RWPE2 (cell line): ENCODE measurements around the gene PLPPR1.

Experiments
- ATAC-seq: fragments of 200-7000 bp; cut with Tn5 transposase; 3 replicates; pipeline ENCODE4 v1.9.1; 2021; ENCODE audit warnings: low read depth
- DNase-seq: peaks from one replicate; pipeline ENCODE4 v3.0.0-alpha.2; 2020; ENCODE audit warnings: low spot score
- H3K27ac ChIP-seq: fragments of 450-650 bp; 2 replicates; pipeline ENCODE4 v1.5.1; 2017; ENCODE audit warnings: mild to moderate bottlenecking; ENCODE audit not compliant: poor library complexity, severe bottlenecking
- H3K27me3 ChIP-seq: fragments of 250-450 bp; sonication (Bioruptor Pico); 2 replicates; pipeline ENCODE4 v1.5.1; 2021; ENCODE audit warnings: mild to moderate bottlenecking, moderate library complexity; ENCODE audit not compliant: insufficient read depth, poor library complexity, severe bottlenecking
- H3K36me3 ChIP-seq: fragments of 250-450 bp; sonication (Bioruptor Pico); 2 replicates; pipeline ENCODE4 v1.5.1; 2020; ENCODE audit warnings: low read depth, mild to moderate bottlenecking, moderate library complexity
- H3K4me1 ChIP-seq: fragments of 250-450 bp; sonication (Bioruptor Pico); 2 replicates; pipeline ENCODE4 v1.5.1; 2021; ENCODE audit warnings: mild to moderate bottlenecking, moderate library complexity; ENCODE audit not compliant: insufficient read depth, poor library complexity, severe bottlenecking
- H3K4me3 ChIP-seq: fragments of 250-450 bp; sonication (Bioruptor Pico); 2 replicates; pipeline ENCODE4 v1.5.1; 2021; ENCODE audit warnings: mild to moderate bottlenecking, moderate library complexity; ENCODE audit not compliant: severe bottlenecking
- H3K9me3 ChIP-seq: fragments of 250-450 bp; sonication (Bioruptor Pico); 2 replicates; pipeline ENCODE4 v1.5.1; 2021; ENCODE audit warnings: mild to moderate bottlenecking, moderate library complexity; ENCODE audit not compliant: severe bottlenecking
- CTCF ChIP-seq: fragments of 450-650 bp; IDR thresholded peaks from one replicate; pipeline ENCODE4 v1.5.1; 2017; ENCODE audit warnings: mild to moderate bottlenecking, moderate library complexity; ENCODE audit not compliant: poor library complexity, severe bottlenecking

PLPPR1 gene

DNA sequence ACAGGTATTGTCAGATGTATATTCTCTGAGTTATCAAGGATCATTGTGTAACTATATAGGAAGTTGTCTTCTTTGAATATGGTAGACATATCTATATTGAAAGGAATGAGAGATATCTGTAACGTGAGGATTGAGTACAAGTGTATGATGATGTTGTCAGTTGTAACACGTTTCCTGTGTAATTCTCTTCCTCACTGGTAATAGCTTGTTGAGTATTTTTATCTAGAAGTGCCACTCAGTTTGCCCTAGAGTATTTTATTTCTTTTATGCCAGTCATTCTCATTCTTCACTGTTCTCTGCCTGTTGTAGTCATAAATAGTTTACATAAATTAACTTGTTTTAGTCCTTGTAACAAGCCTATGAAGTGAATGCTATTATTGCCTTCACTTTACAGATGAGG is 184.1 kb downstream of the PLPPR1 start:
- H3K9me3 ChIP-seq, result no peaks in the 10 kb centered on the region
- no peaks in the 10 kb centered on the region for H3K4me1 ChIP-seq
- no peak for TF ChIP-seq CTCF
- no peaks in the 10 kb centered on the region for H3K27me3 ChIP-seq
- H3K4me3 ChIP-seq, result no peak overlapping the region
- no peaks in the 10 kb centered on the region for H3K36me3 ChIP-seq
- no peak for ATAC-seq
- H3K27ac ChIP-seq, result no peak overlapping the region
- DNase-seq, result no peak

DNA sequence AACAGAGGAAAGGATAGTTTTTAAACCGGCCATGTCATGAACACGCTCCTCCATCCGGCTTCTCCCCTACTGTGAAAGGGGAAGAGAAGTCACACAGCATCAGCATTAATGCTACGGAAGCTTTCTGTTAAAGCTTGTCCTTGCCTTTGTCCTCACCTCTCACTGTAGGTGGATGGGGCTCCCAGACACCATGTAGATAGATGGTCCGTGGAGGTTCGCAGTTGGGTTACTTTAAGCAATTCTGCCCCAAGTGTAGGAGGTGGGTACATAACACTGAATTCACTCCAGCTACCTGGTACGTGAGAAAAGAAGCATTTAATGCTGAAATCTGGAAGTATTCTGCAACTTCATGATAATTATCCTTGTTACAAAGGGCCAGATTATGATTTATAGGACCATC is 190.5 kb downstream of the PLPPR1 start:
- Histone ChIP-seq H3K27ac (no peak overlapping the region), H3K9me3 (no peaks in the 10 kb centered on the region), H3K27me3 (no peaks in the 10 kb centered on the region), H3K4me3 (no peak overlapping the region), H3K4me1 (no peaks in the 10 kb centered on the region), H3K36me3 (no peaks in the 10 kb centered on the region)
- TF ChIP-seq CTCF, result no peak
- ATAC-seq, result no peak
- no peak for DNase-seq

DNA sequence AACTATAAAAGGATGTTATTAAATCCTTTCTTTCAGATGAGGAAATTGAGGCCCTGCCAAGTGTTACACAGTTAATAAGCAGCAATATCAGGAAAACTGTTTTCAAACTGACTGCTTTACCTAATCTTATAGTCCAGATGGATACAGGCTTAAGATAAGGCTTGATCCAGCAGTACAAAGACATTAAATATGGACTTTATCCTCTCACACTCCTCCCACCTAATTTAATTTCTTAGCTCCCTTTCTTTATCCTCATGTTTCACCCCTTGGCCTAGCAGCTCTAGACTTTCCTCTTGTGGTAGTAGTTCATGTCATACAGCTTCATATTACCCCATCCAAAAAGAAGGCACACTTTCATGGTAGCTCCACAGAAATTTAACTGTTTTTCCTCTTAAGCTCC is 191.8 kb downstream of the PLPPR1 start:
- DNase-seq (no peak), ATAC-seq (no peak)
- Histone ChIP-seq H3K36me3 (no peaks in the 10 kb centered on the region), H3K4me3 (no peak overlapping the region), H3K27me3 (no peaks in the 10 kb centered on the region), H3K27ac (no peak overlapping the region), H3K9me3 (no peaks in the 10 kb centered on the region), H3K4me1 (no peaks in the 10 kb centered on the region)
- TF ChIP-seq CTCF, result no peak

DNA sequence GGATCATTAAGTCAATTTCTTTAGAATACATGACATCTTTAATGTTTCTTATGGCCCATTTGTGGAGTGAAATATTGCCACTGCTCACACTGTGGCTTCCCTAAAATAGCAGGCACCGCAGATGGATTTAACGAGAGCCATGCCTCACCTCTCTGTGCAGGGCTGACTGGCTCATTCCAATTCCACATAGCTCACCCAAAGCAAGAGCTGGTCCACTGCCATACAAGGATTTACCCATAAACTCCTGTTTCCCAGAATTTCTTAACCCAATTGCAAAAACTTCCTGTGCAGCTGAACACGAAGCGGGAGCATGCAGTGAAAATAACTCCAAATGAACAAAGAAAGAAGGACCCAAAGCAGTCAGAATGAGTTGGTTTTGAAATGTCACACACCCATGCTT is 196.7 kb downstream of the PLPPR1 start:
- no peak for TF ChIP-seq CTCF
- no peak for ATAC-seq

DNA sequence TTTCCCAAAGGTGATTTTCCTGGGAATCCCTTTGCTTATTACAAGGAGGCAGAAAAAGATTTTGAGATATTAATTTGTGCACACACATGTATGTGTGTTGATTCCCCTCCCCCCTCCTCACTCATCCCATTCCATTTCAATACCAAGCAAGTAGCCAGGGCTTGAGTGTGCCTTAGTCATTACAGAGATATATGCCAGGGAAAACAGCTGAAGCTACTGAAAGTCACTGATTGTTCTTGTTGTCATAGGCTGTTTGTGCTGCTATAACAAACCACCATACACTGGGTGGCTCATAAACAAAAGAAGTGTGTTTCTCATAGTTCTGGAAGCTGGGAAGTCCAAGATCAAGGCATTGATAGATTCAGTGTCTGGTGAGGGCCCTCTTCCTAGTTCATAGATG is 197.6 kb downstream of the PLPPR1 start:
- TF ChIP-seq CTCF, result no peak
- H3K9me3 ChIP-seq, result no peaks in the 10 kb centered on the region
- no peaks in the 10 kb centered on the region for H3K4me1 ChIP-seq
- no peak overlapping the region for H3K4me3 ChIP-seq
- no peak for ATAC-seq
- no peak overlapping the region for H3K27ac ChIP-seq
- no peaks in the 10 kb centered on the region for H3K27me3 ChIP-seq
- no peak for DNase-seq
- no peaks in the 10 kb centered on the region for H3K36me3 ChIP-seq

More for the DNA sequence above, 196.7 kb downstream of the PLPPR1 start:
- Histone ChIP-seq H3K4me1 (no peaks in the 10 kb centered on the region), H3K36me3 (no peaks in the 10 kb centered on the region), H3K9me3 (no peaks in the 10 kb centered on the region), H3K27ac (no peak overlapping the region), H3K27me3 (no peaks in the 10 kb centered on the region), H3K4me3 (no peak overlapping the region)
- no peak for DNase-seq
